ENCODE measurements around the gene FGF22. TPM values are rescaled to one million over a fixed set of nuclear protein-coding genes. Genes with fewer than 3 reads are reported as not detected.

FGF22 gene
- total and polyA plus RNA-seq, 2 of the 13 experiments (the other 11 are each of a cell fraction or from before 2014, with no cell fraction given) = 0.24 TPM; not detected in 1

DNA sequence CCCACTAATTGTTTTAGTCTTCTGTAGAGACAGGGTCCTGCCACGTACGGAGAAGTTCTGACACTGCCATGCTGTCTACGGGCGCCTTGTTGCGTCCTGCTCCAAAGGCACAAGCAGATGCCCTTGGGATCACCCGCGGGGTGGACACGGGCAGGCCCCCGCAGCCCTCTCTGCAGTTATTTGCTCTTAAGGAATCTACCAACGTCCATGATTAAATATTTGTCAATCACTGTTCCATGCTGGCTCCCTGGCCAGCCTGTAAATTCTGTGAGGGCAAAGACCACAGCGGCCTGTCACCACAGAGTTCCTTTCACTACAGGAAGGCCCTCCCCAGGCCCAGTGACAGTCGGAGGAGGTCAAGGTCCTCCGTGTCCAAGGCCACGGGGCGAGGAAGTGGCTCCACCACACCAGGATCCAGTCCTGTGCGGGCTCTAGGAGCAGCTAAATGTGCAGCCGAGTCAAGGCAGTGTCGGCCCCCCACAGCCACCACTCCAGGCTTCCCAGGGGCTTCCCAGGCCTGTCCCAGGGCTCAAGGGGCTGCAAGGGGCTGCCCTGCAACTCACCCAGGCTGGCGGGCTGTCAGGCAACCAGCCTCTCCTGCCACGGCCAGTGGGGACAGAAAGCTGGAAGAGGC is 21.2 kb downstream of the FGF22 start (continued):
- TF ChIP-seq, protein P1, sequence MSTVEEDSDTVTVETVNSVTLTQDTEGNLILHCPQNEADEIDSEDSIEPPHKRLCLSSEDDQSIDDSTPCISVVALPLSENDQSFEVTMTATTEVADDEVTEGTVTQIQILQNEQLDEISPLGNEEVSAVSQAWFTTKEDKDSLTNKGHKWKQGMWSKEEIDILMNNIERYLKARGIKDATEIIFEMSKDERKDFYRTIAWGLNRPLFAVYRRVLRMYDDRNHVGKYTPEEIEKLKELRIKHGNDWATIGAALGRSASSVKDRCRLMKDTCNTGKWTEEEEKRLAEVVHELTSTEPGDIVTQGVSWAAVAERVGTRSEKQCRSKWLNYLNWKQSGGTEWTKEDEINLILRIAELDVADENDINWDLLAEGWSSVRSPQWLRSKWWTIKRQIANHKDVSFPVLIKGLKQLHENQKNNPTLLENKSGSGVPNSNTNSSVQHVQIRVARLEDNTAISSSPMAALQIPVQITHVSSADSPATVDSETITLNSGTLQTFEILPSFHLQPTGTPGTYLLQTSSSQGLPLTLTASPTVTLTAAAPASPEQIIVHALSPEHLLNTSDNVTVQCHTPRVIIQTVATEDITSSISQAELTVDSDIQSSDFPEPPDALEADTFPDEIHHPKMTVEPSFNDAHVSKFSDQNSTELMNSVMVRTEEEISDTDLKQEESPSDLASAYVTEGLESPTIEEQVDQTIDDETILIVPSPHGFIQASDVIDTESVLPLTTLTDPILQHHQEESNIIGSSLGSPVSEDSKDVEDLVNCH (CRISPR knock-in tag; IDR thresholded peaks at IDR 0.05) = 0 out of 2 replicates have a peak, but pooled peaks have one; percentile 74
- TF ChIP-seq, protein P2, sequence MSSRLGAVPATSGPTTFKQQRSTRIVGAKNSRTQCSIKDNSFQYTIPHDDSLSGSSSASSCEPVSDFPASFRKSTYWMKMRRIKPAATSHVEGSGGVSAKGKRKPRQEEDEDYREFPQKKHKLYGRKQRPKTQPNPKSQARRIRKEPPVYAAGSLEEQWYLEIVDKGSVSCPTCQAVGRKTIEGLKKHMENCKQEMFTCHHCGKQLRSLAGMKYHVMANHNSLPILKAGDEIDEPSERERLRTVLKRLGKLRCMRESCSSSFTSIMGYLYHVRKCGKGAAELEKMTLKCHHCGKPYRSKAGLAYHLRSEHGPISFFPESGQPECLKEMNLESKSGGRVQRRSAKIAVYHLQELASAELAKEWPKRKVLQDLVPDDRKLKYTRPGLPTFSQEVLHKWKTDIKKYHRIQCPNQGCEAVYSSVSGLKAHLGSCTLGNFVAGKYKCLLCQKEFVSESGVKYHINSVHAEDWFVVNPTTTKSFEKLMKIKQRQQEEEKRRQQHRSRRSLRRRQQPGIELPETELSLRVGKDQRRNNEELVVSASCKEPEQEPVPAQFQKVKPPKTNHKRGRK (CRISPR knock-in tag; IDR thresholded peaks at IDR 0.05) = no peak
- TF ChIP-seq ZNF777 (CRISPR knock-in tag; IDR thresholded peaks at IDR 0.05) = 0 out of 2 replicates have a peak, but pooled peaks have one; percentile 35
- TF ChIP-seq EZH2 (conservative IDR thresholded peaks at IDR 0.05; ENCODE audit: low read depth, low read length) = no peak
- 0 out of 2 replicates have a peak, but pooled peaks have one; percentile 39 for TF ChIP-seq HOXD1 (CRISPR knock-in tag; IDR thresholded peaks at IDR 0.05)
- TF ChIP-seq ZSCAN31 (CRISPR knock-in tag; IDR thresholded peaks at IDR 0.05; ENCODE audit: low read depth) = peak; percentile 82; the same call in 1 of the 2 replicates
- peak in 1 of 2 experiments; percentile 92; a peak in 2 of 4 replicates for TF ChIP-seq KLF16 (CRISPR knock-in tag; IDR thresholded peaks at IDR 0.05)
- no peak for TF ChIP-seq ZNF878 (CRISPR knock-in tag; IDR thresholded peaks at IDR 0.05)
- no peak for TF ChIP-seq NFYC (CRISPR knock-in tag; IDR thresholded peaks at IDR 0.05)
- TF ChIP-seq ZNF672 (CRISPR knock-in tag; IDR thresholded peaks at IDR 0.05) = 0 out of 2 replicates have a peak, but pooled peaks have one; percentile 72
- TF ChIP-seq FLYWCH1 (CRISPR knock-in tag; IDR thresholded peaks at IDR 0.05) = no peak
- no peak for TF ChIP-seq RFX3 (CRISPR knock-in tag; IDR thresholded peaks at IDR 0.05)
- TF ChIP-seq, protein P3, sequence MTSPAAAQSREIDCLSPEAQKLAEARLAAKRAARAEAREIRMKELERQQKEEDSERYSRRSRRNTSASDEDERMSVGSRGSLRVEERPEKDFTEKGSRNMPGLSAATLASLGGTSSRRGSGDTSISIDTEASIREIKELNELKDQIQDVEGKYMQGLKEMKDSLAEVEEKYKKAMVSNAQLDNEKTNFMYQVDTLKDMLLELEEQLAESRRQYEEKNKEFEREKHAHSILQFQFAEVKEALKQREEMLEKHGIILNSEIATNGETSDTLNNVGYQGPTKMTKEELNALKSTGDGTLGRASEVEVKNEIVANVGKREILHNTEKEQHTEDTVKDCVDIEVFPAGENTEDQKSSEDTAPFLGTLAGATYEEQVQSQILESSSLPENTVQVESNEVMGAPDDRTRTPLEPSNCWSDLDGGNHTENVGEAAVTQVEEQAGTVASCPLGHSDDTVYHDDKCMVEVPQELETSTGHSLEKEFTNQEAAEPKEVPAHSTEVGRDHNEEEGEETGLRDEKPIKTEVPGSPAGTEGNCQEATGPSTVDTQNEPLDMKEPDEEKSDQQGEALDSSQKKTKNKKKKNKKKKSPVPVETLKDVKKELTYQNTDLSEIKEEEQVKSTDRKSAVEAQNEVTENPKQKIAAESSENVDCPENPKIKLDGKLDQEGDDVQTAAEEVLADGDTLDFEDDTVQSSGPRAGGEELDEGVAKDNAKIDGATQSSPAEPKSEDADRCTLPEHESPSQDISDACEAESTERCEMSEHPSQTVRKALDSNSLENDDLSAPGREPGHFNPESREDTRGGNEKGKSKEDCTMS (CRISPR knock-in tag; conservative IDR thresholded peaks at IDR 0.05) = no peak
- TF ChIP-seq ZKSCAN8 (CRISPR knock-in tag; IDR thresholded peaks at IDR 0.05; ENCODE audit: borderline replicate concordance) = peak; percentile 40; the same call in 1 of the 2 replicates
- TF ChIP-seq, protein P4, sequence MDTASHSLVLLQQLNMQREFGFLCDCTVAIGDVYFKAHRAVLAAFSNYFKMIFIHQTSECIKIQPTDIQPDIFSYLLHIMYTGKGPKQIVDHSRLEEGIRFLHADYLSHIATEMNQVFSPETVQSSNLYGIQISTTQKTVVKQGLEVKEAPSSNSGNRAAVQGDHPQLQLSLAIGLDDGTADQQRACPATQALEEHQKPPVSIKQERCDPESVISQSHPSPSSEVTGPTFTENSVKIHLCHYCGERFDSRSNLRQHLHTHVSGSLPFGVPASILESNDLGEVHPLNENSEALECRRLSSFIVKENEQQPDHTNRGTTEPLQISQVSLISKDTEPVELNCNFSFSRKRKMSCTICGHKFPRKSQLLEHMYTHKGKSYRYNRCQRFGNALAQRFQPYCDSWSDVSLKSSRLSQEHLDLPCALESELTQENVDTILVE (CRISPR knock-in tag; IDR thresholded peaks at IDR 0.05) = peak; percentile 94
- TF ChIP-seq, protein P5, sequence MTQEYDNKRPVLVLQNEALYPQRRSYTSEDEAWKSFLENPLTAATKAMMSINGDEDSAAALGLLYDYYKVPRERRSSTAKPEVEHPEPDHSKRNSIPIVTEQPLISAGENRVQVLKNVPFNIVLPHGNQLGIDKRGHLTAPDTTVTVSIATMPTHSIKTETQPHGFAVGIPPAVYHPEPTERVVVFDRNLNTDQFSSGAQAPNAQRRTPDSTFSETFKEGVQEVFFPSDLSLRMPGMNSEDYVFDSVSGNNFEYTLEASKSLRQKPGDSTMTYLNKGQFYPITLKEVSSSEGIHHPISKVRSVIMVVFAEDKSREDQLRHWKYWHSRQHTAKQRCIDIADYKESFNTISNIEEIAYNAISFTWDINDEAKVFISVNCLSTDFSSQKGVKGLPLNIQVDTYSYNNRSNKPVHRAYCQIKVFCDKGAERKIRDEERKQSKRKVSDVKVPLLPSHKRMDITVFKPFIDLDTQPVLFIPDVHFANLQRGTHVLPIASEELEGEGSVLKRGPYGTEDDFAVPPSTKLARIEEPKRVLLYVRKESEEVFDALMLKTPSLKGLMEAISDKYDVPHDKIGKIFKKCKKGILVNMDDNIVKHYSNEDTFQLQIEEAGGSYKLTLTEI (CRISPR knock-in tag; conservative IDR thresholded peaks at IDR 0.05) = no peak
- peak; percentile 49; the same call in 1 of the 2 replicates for TF ChIP-seq DMAP1 (CRISPR knock-in tag; IDR thresholded peaks at IDR 0.05)
- TF ChIP-seq, protein P6, sequence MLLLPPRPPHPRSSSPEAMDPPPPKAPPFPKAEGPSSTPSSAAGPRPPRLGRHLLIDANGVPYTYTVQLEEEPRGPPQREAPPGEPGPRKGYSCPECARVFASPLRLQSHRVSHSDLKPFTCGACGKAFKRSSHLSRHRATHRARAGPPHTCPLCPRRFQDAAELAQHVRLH (CRISPR knock-in tag; IDR thresholded peaks at IDR 0.05; ENCODE audit: borderline replicate concordance, low read depth) = peak; percentile 78; the same call in 1 of the 2 replicates
- no peak; the same call in 1 of the 2 replicates for TF ChIP-seq HCFC1 (IDR thresholded peaks at IDR 0.05; ENCODE audit: low read depth, low read length)
